GM19455 (cell line): ENCODE results near the gene LEFTY2.
"Not testable (repeated sequence)": the region's sequence is repeated elsewhere in the genome, so short reads cannot be mapped to it uniquely, and the experiment has no call there.

Experiments used
- ATAC-seq: cut with Tn5 transposase; IDR thresholded peaks from one replicate; pipeline ENCODE4 v1.9.1; 2021; ENCODE audit not compliant: unreplicated experiment

Gene LEFTY2

DNA sequence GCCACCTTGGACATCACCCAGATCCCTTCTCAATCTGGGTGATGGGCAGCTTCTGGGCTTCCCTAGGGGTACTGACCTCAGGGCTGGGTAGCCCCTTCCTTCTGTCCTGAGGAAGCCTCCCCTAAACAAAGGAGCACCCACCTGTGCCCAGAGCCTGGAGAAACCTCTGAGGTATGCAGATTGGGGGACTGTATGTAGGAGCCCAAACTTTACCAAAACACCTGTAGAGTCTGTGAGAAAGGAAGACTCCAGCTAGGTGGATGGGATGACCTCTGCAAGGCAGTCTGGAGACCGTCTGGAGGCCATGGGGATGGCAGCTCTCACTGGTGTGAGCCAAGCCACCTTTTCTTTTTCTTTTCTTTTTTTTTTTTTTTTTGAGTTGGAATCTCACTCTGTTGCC lies 13.7 kb upstream of the LEFTY2 start:
- no peak for ATAC-seq

DNA sequence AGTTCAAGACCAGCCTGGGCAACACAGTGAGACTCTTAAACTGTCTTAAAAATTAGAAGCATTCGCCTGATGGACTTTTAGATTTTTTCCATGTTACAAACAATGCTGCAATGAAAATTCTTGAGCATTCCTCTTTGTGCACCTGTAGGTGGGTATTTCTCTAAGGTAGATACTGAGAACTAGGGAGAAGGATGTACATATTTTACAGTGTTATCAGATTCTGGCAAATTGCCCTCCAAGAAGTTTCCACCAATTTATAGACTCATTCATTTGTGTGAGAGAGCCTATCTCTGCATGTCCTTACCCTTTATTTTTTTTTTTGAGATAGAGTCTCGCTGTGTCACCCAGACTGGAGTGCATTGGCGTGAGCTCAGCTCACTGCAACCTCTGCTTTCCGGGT lies 12.3 kb upstream of the LEFTY2 start:
- ATAC-seq, result no peak

DNA sequence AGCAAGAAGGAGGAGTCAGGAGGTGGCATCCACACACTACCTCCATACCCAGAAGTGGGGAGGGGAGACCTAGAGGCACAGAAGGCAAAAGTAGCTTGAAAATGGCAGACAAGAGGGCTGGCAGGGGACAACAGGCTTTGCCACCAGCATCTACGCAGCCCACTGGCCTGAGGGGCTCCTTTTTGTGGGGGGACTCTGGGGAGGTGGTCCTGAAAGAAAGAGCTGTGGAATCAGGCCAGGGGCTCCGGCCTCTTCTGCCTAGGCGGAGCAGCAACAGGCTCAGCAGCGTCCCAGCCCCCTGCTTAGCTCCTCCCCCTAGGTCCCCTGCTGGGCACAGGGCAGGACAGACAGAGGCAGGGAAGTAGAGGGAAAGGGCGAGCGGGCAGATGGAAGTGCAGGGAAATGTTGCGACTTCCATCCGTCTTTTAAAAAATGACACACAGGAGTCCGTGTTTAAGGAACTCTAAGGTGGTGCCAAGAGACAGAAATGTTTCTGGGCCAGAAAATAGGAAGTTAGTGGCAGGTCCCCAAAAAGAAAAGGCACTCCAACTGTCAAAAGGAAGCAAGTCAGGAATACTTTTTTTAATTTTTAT lies 10.0 kb upstream of the LEFTY2 start:
- ATAC-seq, result no peak

DNA sequence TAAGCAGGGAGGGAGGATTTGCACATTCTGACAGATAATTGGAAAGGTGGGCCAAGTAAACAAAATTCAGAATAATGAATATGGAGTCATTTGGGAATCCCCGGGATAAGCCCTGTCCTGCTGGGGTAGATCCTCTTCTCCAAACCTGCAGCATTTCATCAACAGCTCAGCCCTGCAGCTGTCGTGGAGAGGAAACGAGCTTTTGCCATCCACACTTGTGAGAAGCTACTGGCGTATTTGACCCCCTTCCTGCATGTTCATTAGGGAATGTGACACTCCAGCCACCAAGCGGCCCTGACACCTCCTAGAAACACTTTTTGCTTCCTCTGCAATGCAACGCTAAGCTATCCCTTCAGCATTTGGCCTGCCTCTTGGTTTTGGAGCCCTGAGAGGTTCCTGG lies 8.0 kb upstream of the LEFTY2 start:
- no peak for ATAC-seq

DNA sequence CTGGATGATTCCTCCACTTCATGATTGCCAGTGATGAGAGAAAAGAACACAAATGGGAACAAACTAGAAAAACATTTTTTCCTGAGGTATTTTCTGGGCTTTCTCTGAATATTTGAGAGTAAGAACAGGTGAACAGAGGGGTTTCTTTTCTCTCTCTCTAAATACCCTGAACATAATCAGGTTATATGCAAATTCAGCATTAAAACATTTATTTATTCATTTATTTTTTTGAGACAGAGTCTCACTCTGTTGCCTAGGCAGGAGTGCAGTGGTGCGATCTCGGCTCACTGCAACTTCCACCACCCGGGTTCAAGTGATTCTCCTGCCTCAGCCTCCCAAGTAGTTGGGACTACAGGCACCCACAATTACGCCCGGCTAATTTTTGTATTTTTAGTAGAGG lies 5.8 kb upstream of the LEFTY2 start:
- ATAC-seq, result no peak

DNA sequence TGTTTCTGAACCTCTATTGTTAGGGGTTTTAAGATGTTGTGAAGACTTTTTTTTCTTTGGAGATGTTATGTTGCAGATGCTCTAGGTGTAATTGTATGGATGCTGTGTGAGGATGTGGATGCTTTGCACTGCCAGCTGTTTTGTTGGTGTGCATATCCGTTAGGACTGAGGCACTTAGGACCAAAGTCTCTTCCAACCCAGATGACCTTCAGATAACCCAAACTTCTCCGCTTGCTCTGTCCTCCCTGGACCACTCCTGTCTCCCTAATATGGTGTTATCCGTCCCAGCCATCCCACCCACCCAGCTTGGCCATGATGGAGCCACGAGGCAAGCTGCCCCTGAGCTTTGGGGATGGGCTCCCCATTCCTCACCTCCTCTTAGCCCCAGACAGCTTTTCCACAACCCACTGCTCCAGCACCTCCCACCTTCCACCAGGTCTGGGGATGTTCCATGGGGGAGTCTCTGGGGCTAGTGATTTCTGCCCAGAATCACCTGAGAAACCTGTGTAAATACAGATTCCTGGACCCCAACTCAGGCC lies 5.1 kb upstream of the LEFTY2 start:
- ATAC-seq, result no peak

DNA sequence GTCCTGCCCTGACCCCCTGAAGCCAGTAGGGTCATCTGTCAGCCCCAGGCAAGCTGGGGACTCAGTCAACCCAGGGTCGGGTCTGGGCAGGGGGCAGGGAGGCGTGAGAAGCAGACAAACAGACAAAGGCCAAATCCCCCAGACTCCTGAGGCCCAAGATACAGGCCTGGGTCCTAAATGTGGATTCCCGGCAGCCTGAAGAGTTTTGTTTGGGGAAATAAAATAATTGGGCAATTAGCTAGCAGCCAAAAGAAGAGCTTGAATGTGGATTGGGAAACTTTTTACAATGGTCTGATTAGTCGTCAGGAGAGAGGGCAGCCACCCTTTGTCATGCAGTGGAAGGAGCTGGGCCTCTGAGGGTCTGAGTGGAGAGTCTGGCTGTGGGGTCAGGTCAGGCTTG lies 4.5 kb upstream of the LEFTY2 start:
- ATAC-seq, result no peak

DNA sequence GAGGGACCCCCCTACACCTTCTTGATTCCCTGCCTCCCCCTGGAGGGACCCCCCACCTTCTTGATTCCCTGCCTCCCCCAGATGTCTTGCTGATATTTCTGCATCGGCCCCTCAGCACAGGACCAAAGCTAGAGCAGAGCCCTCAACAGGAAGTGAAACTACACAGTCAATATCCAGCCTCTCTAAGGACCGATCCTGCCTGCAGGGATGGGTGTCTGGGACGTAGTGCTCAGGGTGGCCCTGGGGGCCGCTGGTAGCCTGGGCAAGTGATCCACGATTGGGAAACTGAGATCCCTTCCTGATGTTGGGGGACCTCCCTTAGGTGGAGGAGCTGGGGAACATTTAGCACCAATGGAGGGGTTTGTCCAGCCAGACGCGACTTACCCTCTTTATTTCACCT lies 3.9 kb upstream of the LEFTY2 start:
- peak; percentile 54 for ATAC-seq

DNA sequence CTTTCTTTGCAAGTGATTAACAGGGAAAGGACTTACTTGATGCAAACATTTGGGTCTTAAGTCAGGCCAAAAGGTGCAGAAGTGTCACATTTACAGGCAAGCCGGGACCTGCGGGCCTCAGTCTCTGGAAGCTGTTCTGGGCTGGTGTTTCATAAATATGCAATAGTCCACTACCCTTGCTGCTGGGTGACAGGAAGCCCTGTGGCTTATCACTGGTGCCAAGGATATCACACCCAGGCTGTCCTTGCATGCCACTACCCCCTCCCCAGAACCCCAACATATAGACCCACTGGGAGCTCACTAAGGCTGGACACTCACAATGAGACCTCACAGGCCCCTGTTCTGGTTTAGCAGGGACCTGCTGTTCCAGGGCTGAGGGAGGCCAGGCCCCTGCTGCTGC lies 3.4 kb upstream of the LEFTY2 start:
- no peak for ATAC-seq

DNA sequence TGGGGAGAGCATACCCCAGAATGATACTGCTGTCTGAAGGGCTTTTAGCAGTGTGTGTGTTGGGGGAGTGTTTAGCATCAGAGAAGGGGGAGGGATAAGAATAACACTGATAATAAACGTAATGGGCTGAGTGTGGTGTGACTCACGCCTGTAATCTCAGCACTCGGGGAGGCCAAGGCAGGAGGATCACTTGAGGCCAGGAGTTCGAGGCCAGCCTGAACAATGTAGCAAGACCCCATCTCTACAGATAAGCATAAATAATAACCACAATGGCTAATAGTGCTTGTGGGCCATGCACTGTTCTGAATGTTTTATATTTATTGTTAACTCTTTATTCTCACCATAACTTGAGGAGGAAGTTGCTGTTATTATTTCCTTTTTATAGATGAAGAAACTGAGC lies 2.6 kb upstream of the LEFTY2 start:
- ATAC-seq, result no peak

DNA sequence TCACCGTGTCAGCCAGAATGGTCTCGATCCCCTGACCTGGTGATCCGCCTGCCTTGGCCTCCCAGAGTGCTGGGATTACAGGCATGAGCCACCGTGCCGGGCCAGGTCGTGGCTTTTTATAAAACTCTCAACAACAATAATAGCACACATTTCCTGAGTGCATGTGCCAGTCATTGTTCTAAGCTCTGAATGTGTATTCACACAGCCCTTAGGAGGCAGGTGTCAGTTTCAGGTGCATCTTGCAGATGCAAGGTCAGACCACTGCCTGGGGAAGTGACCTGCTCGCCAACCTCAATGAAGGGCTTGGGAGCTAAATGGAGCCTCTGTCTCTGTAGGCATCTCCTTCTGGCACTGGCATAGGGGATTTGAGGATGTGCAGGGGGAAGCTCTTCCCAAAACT lies 1.6 kb upstream of the LEFTY2 start:
- ATAC-seq, result peak; percentile 88

DNA sequence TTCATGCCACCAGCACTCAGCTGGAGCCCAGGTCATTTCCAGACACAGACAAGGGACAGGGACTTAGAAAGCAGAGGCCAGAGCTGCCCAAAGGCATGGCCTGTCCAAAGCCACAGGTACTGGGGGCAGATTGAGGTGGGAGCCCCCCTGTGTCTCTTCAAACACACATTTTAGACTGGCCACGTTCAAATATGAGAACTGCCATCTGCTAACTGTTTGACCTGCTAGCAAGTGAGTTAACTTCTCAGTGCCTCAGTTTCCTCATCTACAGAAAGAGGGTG lies 862 bp upstream of the LEFTY2 start:
- no peak for ATAC-seq

DNA sequence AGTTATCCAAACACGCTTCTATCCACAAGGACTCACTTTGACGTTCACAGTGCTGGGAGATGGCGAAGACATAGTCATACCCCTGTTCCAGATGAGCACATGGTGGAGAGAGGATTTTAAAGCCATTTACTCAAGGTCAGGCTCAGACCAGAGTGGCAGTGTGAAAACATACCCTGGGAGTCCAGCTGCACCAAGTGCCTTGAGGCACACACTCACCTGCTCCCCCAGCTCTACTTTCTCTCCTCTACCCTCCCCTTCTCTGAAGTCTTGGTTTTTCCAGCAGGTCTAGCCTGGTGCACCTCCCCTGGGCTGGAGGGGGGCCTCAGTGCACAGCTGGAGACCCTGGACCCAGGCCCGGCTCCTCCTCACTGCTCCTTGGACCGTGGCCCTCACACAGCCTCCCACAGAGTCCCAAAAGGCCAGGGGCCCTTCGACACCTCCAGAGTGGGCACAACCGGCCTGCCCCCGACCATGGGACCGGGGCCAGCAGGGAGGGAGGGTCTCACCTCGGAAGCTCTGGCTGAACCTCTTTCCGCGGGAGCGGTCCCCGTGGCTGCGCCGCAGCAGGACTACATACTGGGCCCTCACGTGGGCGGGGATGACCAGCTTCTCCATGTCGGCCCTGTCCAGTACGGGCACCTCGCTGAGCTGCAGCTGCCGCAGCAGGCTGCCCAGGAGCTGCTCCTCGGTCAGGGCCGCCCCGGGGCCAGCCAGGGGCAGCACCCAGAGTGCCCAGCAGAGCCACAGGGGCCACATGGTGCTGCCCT lies 452 bp downstream of the LEFTY2 start:
- ATAC-seq, result no peak

DNA sequence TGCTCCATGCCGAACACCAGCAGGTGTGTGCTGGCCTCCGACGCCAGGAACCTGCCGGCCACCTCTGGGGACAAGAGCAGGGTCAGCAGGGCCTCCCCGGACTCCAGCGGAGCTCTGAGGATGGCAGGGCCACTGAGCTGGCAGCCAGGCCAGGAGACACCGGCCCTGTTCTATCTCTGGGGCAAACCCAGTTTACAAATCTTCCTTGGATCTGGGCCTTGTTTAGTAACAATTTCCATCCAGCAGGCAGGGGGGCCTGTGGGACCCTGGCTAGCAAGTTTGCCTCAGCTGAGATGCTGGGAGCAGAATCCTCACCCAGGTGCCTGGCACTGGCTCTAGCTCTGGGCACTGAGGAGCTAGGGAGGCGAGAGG lies 1.1 kb downstream of the LEFTY2 start:
- ATAC-seq, result not testable (repeated sequence)

DNA sequence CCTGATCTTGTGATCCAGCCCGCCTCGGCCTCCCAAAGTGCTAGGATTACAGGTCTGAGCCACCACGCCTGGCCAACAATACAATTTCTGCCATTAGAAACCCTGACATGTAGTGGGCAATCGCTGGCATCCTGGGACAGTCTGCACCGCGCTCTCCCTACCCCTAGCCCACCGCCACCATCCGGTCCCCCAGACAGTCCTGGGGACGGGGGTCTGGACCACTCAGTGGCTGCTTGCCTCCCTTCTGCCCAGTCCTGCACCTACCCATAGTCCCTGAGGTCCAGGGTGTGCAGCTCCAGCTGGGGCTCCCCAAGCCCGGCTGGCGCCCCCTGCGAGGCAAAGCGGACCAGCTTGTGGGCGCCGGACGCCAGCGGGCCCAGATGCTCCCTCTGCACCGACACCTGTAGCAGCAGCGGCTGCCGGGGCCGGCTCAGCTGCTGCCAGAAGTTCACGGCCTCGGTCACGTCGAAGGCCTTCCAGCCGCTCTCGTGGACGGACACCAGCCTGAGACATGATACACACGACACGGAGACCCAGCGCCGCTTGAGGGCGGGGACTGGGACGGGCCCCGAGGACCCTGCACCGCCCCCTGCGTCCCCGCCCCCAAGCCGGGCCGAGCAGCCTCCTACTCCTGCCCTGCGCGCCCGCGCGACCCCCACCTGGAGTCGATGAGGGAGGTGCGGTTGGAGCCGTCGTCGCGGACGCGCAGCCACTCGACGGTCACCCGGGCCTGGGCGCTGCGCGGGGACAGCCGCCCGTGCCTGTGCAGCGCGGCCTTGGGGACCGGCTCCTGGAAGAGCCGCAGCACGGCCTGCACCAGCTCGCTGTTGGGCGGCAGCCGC lies 1.7 kb downstream of the LEFTY2 start:
- ATAC-seq, result not testable (repeated sequence)

DNA sequence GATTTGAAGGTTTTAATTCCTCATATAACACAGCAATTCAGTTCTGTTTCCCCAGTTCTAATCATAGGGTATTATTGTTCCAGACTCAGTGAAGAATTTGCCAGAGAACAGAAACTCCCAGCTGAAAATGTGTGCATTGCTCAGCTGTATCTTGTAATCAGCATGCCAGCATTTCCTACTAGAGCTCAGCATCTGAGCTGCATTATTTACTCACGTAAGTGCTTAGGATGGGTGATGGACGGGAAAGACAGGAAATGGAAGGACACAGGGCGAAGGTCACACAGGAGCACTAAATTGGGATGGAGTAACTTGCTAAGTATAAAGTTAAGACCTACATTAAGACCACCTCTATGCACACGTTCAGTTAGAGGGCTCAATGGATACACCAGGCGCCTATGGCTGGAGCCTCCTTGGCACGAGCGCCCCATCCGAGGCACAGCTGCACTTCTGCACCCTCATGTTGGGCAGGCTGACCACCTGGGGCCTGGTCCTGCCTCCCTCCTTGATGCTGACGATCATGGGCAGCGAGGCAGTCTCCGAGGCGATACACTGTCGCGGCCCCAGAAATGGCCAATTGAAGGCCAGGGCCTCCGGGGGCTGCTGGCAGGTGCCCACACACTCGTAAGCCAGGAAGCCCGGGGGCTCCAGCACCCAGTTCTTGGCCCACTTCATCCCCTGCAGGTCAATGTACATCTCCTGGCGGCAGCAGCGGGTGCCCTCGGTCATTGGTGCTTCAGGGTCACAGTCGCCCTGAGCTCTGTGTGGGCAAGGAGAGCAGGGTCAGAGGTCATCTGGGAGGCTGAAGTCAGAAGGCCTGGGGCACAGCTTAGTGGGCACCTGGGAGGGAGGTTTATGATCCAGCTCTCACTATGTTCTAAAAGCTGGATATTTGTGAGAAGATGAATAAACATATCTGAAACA lies 3.7 kb downstream of the LEFTY2 start:
- no peak for ATAC-seq

DNA sequence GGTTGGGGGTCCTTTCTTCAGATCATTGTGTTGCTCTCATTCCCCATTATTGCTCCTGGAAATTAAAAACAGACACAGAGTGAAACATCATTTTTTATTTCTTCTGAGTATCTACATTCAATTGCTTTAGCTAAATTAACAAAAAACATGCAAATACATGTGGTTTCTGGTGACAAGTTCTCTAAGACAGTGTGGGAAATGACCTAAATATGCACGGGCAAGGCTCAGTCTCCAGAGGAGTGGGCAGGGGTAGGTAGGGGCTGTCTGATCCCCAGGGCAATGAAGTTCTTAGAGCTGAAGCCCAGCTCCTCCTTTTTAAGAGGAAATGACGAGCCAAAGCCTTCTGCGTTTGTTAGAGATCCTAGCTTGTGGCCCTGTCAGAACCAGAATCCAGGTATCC lies 4.5 kb downstream of the LEFTY2 start:
- no peak for ATAC-seq

DNA sequence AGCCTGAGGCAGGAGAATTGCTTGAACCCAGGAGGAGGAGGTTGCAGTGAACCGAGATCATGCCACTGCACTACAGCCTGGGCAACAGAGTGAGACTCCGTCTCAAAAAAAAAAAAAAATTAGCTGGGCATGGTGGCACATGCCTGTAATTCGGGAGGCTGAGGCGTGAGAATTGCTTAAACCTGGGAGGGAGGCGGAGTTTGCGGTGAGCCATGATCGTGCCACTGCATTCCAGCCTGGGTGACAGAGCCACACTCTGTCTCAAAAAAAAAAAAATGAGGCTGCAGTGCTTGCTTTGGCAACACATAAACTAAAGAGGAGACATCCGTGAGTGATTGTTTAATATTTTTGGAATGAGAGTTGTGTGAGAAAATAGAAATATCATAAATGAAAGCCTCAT lies 4.9 kb downstream of the LEFTY2 start:
- ATAC-seq, result not testable (repeated sequence)

DNA sequence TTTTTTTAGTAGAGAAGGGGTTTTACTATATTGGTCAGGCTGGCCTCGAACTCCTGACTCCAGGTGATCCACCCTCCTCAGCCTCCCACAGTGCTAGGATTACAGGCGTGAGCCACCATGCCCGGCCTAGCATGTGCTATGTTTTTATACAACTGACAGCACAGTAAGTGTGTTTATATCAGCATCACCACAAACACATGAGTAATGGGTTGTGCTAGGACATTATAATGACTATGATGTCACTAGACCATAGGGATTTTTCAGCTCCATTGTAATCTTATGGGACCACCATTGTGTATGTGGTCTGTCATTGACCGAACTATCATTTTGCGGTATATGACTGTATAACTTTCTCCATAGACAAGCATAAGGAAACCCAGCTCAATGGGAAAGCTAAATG lies 6.3 kb downstream of the LEFTY2 start:
- ATAC-seq, result no peak

DNA sequence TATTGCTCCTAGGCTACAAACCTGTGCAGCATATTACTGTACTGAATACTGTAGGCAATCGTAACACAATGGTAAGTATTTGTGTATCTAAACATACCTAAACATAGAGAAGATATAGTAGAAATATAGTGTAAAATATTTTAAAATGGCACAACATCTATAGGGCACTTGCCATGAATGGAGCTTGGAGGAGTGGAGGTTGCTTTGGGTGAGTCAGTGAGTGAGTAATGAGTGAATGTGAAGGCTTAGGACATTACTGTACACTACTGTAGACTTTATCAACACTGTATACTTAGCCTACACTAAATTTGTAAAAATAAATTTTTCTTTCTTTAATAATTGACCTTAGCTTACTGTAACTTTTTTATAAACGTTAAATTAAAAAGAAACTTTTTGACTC lies 7.9 kb downstream of the LEFTY2 start:
- ATAC-seq, result no peak
